ENCODE data around the gene RELA. TPM values are rescaled to one million over a fixed set of nuclear protein-coding genes. Genes with fewer than 3 reads are reported as not detected.

The RELA gene
- total and polyA plus RNA-seq, 10 of the 15 experiments (the other 5 are each of a cell fraction or from before 2014, with no cell fraction given): 5.1 to 56.4 (median 34.2) TPM

- peaks cover 12% of the 10 kb centered on the region for H3K4me1 ChIP-seq (ENCODE audit: control insufficient read depth, insufficient read depth, low read length)
- H3K27ac ChIP-seq (ENCODE audit: control insufficient read depth, insufficient read depth): no peak overlapping the region
- BruUV-seq (replicated peaks): no TSS peak
- peaks cover 9% of the 10 kb centered on the region for H3K79me2 ChIP-seq (ENCODE audit: control insufficient read depth, insufficient read depth, low read length)
- H3K9me3 ChIP-seq (replicated peaks; ENCODE audit: control insufficient read depth, insufficient read depth, low read length): no peaks in the 10 kb centered on the region
- RAD21 ChIA-PET (ENCODE audit: unreplicated experiment): interaction anchor here (1.0 kb wide), 1 partner anchor 83 kb away, joined by 3 read pairs; no protein-coding TSS in a partner anchor
- 0 out of 4 replicates have a peak, but pooled peaks cover 0 to under 1% of the 10 kb centered on the region in 2 experiments for H3K36me3 ChIP-seq (ENCODE audit: control insufficient read depth in 2 of 2, insufficient read depth in 2 of 2, low read length in 1 of 2)
- in situ Hi-C loops (cut with MboI) (no loop called here), intact Hi-C loops (cut with micrococcal nuclease; ENCODE audit: unreplicated experiment) (loop anchor here (5.0 kb wide), 1 partner anchor 81 kb away; no protein-coding TSS in a partner anchor)
- no peaks in the 10 kb centered on the region for H4K20me1 ChIP-seq (ENCODE audit: control insufficient read depth, insufficient read depth)
- CTCF ChIA-PET: interaction anchor here (1.0 to 1.6 kb wide), 4 partner anchors 71 to 426 kb away, joined by 3 to 5 read pairs (median 4); no protein-coding TSS in a partner anchor
- no peak for FAIRE-seq
- H3K27me3 ChIP-seq (replicated peaks in 1 of 2; ENCODE audit: control insufficient read depth in 2 of 2, insufficient read depth in 2 of 2, low read length in 1 of 2): no peaks in the 10 kb centered on the region
- H2AFZ ChIP-seq (ENCODE audit: control insufficient read depth, low read depth, low read length): no peak overlapping the region
- 59% methylated on average over 5 of the region's 5 CpGs for WGBS (ENCODE audit: insufficient coverage, insufficient replicate concordance, low lambda C conversion rate, missing lambda C conversion rate)
- H3K4me2 ChIP-seq (ENCODE audit: control insufficient read depth, insufficient read depth): no peak overlapping the region
- no peak overlapping the region for H3K9ac ChIP-seq (ENCODE audit: control insufficient read depth, insufficient read depth, low read length)
- SMC1A ChIA-PET (ENCODE audit: uncharacterized antibody, unreplicated experiment): interaction anchor here (1.0 to 1.1 kb wide), 3 partner anchors 12 to 109 kb away, joined by 3 to 4 read pairs (median 3); partner anchors contain the start of gene RNASEH2C
- H3K4me3 ChIP-seq: no peak overlapping the region
- POLR2A ChIA-PET: interaction anchor here (0.7 kb wide), 1 partner anchor 122 kb away, joined by 3 read pairs; no protein-coding TSS in a partner anchor
- TF ChIP-seq USF1 (IDR thresholded peaks at IDR 0.05; ENCODE audit: borderline replicate concordance, extremely low read length, insufficient read depth, low read depth, low read length) (no peak), ATF3 (IDR thresholded peaks at IDR 0.05; ENCODE audit: borderline replicate concordance, extremely low read depth, low read depth, low read length) (no peak), MAX (IDR thresholded peaks at IDR 0.05; ENCODE audit: low read depth, low read length) (no peak), HDAC2 (IDR thresholded peaks at IDR 0.05) (no peak), MEF2B (IDR thresholded peaks at IDR 0.05; ENCODE audit: partially characterized antibody, poor library complexity, severe bottlenecking) (no peak), BMI1 (IDR thresholded peaks at IDR 0.05; ENCODE audit: borderline replicate concordance) (no peak), POLR2AphosphoS5 (IDR thresholded peaks at IDR 0.05; ENCODE audit: low read length) (no peak), SMC3 (IDR thresholded peaks at IDR 0.05; ENCODE audit: borderline replicate concordance, low read length) (no peak), SMAD1 (IDR thresholded peaks at IDR 0.05; ENCODE audit: low read depth, partially characterized antibody) (no peak), RAD21 (IDR thresholded peaks at IDR 0.05; ENCODE audit: insufficient read depth, low read depth, low read length) (no peak), RELB (IDR thresholded peaks at IDR 0.05; ENCODE audit: low read depth) (no peak)
- DNase-seq (ENCODE audit: low read depth, low spot score): no peak
- ATAC-seq: no peak
Measured at GRCh38 chr11:65708451-65708850, 45.7 kb upstream of the RELA start.
